Measurements from ENCODE around the gene FAM174B.

FAM174B gene

GRCh38 chr15:92656089-92656488 is 514 bp upstream of the FAM174B start:
- Histone ChIP-seq H3K9ac (no peak overlapping the region), H3K4me3 (IDR thresholded peaks at IDR 0.05; ENCODE audit: insufficient read depth, low read depth, low read length) (no peak overlapping the region), H2AFZ (ENCODE audit: low read depth) (peak overlapping the region; percentile 56; the same call in 1 of the 2 replicates), H3K27me3 (ENCODE audit: insufficient read depth, low read depth) (no peaks in the 10 kb centered on the region), H3K79me2 (ENCODE audit: insufficient read depth, low read depth) (no peaks in the 10 kb centered on the region), H3K36me3 (ENCODE audit: insufficient read depth) (no peaks in the 10 kb centered on the region), H3K27ac (no peak overlapping the region), H3K4me1 (ENCODE audit: low read depth, poor library complexity, severe bottlenecking) (peaks cover 4% of the 10 kb centered on the region), H3K4me2 (no peak overlapping the region), H4K20me1 (ENCODE audit: insufficient read depth) (no peaks in the 10 kb centered on the region)
- no peak for TF ChIP-seq CTCF (conservative IDR thresholded peaks at IDR 0.05; ENCODE audit: low read depth, low read length)

GRCh38 chr15:92654662-92655061 is 913 bp downstream of the FAM174B start:
- no peak for TF ChIP-seq CTCF (conservative IDR thresholded peaks at IDR 0.05; ENCODE audit: low read depth, low read length)
- no peaks in the 10 kb centered on the region for H3K79me2 ChIP-seq (ENCODE audit: insufficient read depth, low read depth)
- no peak overlapping the region for H3K27ac ChIP-seq
- no peaks in the 10 kb centered on the region for H3K36me3 ChIP-seq (ENCODE audit: insufficient read depth)
- no peak overlapping the region for H3K4me3 ChIP-seq (IDR thresholded peaks at IDR 0.05; ENCODE audit: insufficient read depth, low read depth, low read length)
- no peaks in the 10 kb centered on the region for H3K27me3 ChIP-seq (ENCODE audit: insufficient read depth, low read depth)
- H3K9ac ChIP-seq: no peak overlapping the region
- H2AFZ ChIP-seq (ENCODE audit: low read depth): no peak overlapping the region; the same call in 1 of the 2 replicates
- peak overlapping the region; percentile 34; the same call in 1 of the 2 replicates for H3K4me2 ChIP-seq
- H3K4me1 ChIP-seq (ENCODE audit: low read depth, poor library complexity, severe bottlenecking): peaks cover 4% of the 10 kb centered on the region
- H4K20me1 ChIP-seq (ENCODE audit: insufficient read depth): no peaks in the 10 kb centered on the region

- H4K20me1 ChIP-seq (ENCODE audit: insufficient read depth): no peaks in the 10 kb centered on the region
- no peaks in the 10 kb centered on the region for H3K79me2 ChIP-seq (ENCODE audit: insufficient read depth, low read depth)
- no peak overlapping the region for H3K4me3 ChIP-seq (IDR thresholded peaks at IDR 0.05; ENCODE audit: insufficient read depth, low read depth, low read length)
- H3K4me1 ChIP-seq (ENCODE audit: low read depth, poor library complexity, severe bottlenecking): peaks cover 4% of the 10 kb centered on the region
- TF ChIP-seq CTCF (conservative IDR thresholded peaks at IDR 0.05; ENCODE audit: low read depth, low read length): no peak
- no peak overlapping the region for H3K9ac ChIP-seq
- H3K36me3 ChIP-seq (ENCODE audit: insufficient read depth): no peaks in the 10 kb centered on the region
- no peak overlapping the region for H3K27ac ChIP-seq
- H3K27me3 ChIP-seq (ENCODE audit: insufficient read depth, low read depth): no peaks in the 10 kb centered on the region
- H3K4me2 ChIP-seq: no peak overlapping the region
- no peak overlapping the region for H2AFZ ChIP-seq (ENCODE audit: low read depth)
Measured at GRCh38 chr15:92653836-92654539, 1.6 kb downstream of the FAM174B start.

GRCh38 chr15:92653366-92653765 is 2.2 kb downstream of the FAM174B start:
- TF ChIP-seq CTCF (conservative IDR thresholded peaks at IDR 0.05; ENCODE audit: low read depth, low read length): no peak
- Histone ChIP-seq H3K4me2 (no peak overlapping the region), H3K9ac (no peak overlapping the region), H2AFZ (ENCODE audit: low read depth) (no peak overlapping the region), H3K27me3 (ENCODE audit: insufficient read depth, low read depth) (no peaks in the 10 kb centered on the region), H3K4me1 (ENCODE audit: low read depth, poor library complexity, severe bottlenecking) (peaks cover 4% of the 10 kb centered on the region), H3K4me3 (IDR thresholded peaks at IDR 0.05; ENCODE audit: insufficient read depth, low read depth, low read length) (no peak overlapping the region), H3K79me2 (ENCODE audit: insufficient read depth, low read depth) (no peaks in the 10 kb centered on the region), H3K27ac (no peak overlapping the region), H4K20me1 (ENCODE audit: insufficient read depth) (no peaks in the 10 kb centered on the region), H3K36me3 (ENCODE audit: insufficient read depth) (no peaks in the 10 kb centered on the region)
